Medulla oblongata (tissue), 1 donor: Measurements from ENCODE around the gene CIP2A.

Source experiments
- DNase-seq: peaks from one replicate; pipeline ENCODE4 v3.0.0-alpha.2; 2015; ENCODE audit errors: extremely low spot score

CIP2A gene

DNA sequence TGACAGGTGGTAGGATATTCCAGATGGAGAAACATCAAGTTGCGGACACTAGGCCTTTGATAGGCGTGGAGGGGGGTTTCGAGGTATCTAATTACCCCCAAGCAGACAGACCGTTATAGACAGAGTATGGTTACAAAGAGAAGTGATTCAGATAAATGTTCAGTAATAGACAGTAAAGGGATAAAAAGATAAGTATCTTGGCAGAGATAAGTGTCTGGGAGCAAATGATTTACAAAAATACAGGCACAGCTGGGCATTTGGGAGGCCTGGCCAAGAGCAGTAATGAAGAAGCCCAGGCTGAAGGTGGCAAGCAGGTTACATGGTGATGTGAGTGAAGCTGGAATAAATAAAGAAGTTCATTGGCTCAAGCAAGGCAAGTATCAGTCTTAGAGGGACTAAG, 78.2 kb downstream of the CIP2A start:
- no peak for DNase-seq

DNA sequence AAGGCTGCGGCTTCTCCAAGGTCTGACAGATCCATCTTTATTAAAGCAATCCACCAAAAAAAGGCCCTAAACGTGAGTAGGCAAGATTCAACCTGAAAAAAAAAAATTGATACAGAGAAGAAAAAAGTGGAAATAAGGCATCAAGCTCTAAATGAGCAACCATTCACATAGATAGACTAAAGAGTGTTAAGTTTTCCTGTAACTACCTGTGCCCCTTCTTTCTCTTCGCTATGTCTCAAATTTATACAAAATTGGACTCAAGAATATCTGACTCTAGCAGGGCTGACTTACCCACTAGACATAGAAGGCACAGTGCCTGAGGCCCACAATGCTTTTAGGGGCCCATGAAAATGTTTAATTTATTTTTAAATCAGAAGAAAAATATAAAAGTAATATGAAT, 78.7 kb downstream of the CIP2A start, which contains the start of gene MYH15:
MYH15 (minus strand) TSS at position 101 of the 400 bp plus-strand sequence; CDS start at position 35, 66 bp downstream.
- no peak for DNase-seq

DNA sequence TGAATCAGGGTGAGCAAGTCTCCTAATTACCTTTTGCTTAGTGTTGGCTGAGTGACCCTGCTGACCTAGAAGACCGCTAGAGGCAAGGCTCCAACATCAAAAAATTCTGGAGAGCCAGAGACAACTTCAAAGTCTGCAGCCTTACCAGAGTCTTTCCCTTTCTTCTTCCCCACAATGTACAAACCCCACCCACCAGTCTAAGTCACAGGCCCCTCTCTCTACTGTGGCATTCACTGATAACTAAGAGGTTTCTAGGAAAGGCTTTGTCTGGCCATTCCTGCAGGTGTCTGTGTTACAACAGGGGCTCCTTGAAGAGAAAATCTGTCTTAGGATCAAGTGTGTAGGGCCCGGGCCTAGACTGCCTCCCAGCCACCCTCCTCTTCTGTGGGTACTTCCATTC, 79.4 kb downstream of the CIP2A start:
- no peak for DNase-seq

DNA sequence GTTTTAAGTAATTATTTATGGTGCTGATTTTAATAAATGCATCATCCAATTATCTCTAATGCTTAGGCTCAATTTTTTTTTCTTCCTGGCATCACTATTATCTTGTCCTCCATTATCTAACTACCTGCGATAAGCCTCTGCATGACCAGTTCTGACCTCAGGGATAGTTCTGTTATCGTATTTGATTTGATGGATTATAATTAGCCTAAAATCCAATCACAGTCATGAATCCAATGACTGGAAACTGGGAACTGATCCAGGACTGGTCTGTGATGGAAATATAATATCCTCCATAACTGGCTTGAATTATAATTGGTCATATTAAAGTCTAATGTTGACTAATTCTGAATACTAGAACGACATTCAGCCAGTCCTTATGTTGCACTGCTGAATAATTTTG, 80.0 kb downstream of the CIP2A start:
- no peak for DNase-seq

DNA sequence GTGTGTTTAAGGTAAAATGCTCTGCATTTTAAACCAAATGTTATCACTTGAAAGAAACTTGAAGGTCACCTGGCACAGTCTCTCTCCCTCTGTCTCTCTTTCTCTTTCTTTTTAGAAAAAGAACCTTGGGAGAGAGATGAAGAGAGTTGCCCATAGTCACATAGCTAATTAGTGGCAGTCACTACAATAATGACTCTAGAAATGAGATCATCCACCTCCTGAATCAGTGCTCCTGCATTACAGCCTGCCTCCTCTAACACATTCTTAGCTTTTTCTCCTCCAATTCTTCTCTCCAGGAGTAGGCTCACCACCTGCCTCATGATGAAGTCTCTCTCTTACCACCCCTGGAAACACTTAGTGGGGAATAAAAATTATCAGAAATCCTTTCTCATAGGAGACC, 81.3 kb downstream of the CIP2A start:
- no peak for DNase-seq

DNA sequence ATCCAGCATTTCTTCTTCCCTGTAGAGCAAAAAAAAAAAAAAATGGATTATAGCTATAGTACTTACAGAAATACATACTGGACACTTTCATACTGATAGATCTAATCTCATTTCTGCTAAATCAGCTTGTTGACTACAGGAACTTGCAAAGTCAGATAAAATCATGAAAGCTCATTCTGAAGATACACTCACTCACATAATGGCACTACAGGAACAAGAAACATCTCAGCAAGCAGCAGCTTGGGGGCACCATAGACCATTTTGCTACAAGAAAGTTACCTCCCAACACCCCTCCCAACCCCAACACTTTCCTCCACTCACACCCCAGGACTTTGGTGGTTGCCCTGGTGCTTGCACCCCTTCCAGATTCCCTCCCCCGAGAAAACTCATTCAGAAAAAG, 83.4 kb downstream of the CIP2A start:
- DNase-seq = no peak

DNA sequence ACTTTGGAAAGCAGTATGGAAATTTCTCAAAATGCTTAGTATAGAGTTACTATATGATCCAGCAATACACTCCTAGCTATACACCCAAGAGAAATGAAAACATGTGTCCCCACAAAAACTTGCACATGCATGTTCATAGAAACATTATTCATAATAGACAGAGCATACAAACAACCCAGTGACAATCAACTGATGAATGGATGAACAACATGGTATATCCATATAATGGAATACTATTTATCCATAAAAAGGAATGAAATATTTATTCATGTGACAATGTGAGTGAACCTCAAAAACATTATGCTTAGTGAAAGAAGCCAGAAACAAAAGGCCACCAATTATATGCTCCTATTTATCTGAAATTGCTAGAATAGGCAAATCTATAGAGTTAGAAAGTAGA, 85.5 kb downstream of the CIP2A start:
- DNase-seq = no peak

DNA sequence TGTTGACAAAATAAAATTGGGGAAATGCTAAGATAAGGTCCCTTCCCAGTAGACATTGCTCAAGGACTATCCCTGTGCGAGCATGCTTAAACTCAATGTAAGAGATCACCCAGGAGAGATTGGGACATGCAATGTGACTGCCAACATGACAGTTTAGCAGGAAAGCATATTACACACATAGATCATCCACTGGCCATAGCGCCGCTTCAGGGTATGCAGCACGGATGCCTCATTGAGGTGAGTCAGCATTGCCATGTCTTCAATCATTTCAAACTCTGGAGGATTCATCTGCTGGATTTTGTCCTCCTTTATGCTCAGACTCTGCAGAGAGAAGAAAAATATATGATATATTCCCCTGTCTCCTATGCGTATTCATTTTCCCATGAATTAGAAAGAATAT, 87.7 kb downstream of the CIP2A start:
- DNase-seq = no peak

DNA sequence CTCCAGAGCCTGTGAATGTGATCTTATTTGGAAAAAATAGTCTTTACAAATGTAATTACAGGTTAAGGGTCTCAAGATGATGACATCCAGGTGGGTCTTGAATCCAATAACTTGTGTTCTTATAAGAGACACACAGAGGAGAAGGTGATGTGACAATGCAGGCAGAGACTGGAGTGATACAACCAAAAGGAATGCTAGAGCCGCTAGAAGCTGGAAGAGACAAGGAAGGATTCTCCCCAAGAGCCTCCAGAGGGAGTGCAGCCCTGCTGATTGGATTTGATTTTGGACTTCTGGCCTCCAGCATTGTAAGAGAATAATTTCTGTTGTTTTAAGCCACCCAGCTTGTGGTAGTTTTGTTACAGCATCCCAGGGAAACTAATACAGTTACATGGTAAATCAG, 88.5 kb downstream of the CIP2A start:
- DNase-seq = no peak
